GM21576 (cell line): ENCODE measurements around the gene PCOLCE2.
"Not testable (repeated sequence)": the region's sequence is repeated elsewhere in the genome, so short reads cannot be mapped to it uniquely, and the experiment has no call there.

Experiments
- ATAC-seq: cut with Tn5 transposase; IDR thresholded peaks from one replicate; pipeline ENCODE4 v1.9.1; 2021; ENCODE audit warnings: mild to moderate bottlenecking, moderate library complexity; ENCODE audit not compliant: unreplicated experiment

The PCOLCE2 gene

DNA sequence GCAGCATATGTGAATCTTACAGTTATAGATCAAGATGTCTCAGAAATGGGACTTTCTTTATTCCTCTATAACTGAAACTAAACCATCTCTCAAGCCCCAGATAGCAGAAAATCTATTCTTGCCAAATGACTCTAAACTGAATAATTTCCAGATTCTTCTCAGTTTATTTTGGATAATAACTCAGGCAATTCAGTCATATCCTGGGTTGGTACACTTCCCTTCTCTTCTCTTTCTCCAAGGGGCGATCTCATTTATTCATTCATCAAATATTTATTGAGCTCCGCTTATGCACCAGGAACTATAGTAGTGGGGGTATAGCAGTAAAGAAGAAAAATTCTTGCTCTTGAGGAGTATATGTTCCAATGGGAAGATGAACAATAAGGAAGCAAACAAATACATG lies 13.5 kb upstream of the PCOLCE2 start:
- no peak for ATAC-seq

GRCh38 chr3:142898346-142899213 lies 9.7 kb upstream of the PCOLCE2 start:
- ATAC-seq: no peak

- ATAC-seq: no peak
Measured at GRCh38 chr3:142897807-142898206, 8.9 kb upstream of the PCOLCE2 start.

GRCh38 chr3:142896996-142897395 lies 8.1 kb upstream of the PCOLCE2 start:
- ATAC-seq: no peak

DNA sequence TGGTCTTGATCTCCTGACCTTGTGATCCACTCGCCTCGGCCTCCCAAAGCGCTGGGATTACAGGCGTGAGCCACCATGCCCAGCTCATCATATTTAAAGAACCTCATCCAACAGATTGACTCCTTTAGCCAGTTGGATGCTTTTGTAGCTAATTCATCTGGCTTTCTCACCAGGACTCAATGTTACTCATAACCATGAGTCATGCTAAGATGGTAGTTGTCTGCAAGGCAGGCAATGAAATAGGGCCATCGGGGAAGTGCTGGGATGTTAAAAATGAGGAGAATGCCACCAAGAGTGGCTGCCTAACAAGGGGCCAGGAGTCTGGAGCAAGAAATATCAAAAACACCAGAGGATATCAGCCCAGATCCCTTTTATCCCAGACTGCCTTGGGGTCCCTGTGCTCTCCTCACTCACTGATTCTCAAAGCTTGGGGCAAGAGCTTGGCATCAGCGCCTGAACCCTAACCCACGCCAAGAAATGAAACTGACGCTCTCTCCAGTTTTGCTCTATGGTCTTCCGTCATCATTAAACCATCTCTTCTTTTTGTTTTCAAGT lies 7.4 kb upstream of the PCOLCE2 start:
- no peak for ATAC-seq

- no peak for ATAC-seq
Measured at GRCh38 chr3:142894493-142894892, 5.6 kb upstream of the PCOLCE2 start.

DNA sequence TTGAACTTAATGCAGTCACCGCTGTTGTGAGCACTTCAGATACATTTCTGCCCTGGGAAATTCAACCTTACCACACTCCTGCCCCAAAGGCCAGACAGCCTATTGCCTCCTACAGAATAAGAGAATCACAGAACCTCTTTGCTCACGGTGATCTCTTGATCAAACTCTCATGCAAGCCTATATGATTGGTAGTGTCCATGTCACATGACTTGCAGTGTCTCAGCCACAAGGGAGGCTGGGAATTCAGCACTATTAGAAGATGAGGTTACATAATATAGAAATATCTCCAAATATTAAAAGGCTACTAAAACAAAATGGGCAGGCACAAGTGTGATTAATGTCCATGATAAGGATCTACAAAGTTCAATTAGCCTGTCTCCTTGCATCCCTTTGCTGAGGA lies 3.8 kb upstream of the PCOLCE2 start:
- ATAC-seq: no peak

- ATAC-seq: no peak
Measured at GRCh38 chr3:142890592-142890991, 1.7 kb upstream of the PCOLCE2 start.

GRCh38 chr3:142889212-142890014 lies 530 bp upstream of the PCOLCE2 start:
- ATAC-seq: no peak

DNA sequence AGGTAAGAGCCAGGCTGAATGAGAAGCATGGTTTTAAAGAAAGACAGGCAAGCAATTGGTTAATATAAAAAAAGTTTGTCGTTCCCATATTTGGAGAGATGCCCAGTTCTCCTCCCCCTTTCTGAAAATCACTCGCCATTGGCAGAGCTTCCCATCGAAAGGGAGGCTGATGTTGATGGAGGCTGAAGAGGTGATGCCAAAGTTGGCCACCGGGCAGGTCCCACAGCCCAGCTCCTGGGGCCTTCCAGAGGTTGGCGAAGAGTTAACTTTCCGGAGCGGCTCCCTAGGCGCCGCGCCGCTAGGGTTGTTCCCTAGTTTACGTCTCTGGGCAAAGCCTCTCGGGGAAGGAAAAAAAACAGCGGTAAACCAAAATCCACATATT lies 793 bp downstream of the PCOLCE2 start:
- no peak for ATAC-seq

DNA sequence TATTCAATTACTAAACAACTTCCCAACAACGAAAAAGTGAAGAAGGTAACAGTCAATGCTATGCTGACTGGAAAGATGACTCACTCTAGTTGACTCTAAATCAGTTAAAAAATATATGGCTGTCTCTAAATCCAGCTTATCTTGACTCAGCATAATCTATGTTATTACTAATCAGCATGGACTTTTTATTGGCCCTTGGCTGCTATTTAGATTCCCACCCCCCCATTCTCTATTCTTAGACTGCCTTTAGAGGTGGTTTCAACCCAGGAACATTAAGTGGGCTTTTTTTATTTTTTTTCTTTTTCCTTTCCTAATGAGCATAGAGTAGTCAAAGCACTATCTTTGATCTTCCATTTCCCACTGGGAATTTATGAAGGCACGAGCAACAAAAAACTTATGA lies 1.9 kb downstream of the PCOLCE2 start:
- no peak for ATAC-seq

DNA sequence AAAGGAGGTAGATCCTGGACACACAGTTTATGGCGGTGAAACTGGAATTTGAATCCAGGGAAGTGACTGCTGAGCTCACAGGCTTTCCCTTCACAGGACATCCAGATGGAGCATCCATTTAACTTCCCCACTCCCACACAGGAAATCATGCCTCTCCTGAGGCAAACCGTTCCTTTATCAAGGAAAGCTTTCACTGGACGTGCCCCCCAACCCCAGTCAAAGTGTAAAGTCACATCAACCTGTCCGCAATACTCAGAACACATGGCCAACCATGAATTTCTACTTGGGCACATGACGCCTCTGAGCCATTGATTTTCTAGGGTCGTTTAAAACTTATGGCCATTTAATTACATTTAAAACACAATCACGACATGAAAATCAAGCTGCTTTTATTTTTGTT lies 2.9 kb downstream of the PCOLCE2 start:
- ATAC-seq: no peak

GRCh38 chr3:142884531-142884930 lies 4.4 kb downstream of the PCOLCE2 start:
- no peak for ATAC-seq

GRCh38 chr3:142883534-142883933 lies 5.3 kb downstream of the PCOLCE2 start:
- not testable (repeated sequence) for ATAC-seq

GRCh38 chr3:142881445-142882224 lies 7.2 kb downstream of the PCOLCE2 start:
- no peak for ATAC-seq

GRCh38 chr3:142878649-142879300 lies 10.1 kb downstream of the PCOLCE2 start:
- no peak for ATAC-seq

DNA sequence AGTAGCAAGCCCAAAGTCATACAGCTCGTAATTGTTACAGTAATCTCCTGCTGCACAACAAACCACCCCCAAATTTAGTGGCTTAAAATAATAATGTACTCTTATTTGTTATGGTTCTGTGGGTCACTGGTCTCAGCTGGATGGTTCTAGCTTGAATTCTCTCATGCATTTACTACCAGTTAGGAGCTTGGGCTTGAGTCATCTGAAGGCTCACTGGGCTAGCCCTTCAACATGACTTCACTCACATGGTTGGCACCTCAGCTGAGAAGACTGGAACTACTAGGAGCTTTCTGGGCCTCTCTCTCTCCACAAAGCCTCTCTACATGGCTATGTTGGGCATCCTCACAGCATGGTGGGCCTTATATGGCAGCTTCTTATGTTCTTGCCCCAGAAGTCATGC lies 12.5 kb downstream of the PCOLCE2 start:
- ATAC-seq: no peak

- ATAC-seq: no peak
Measured at GRCh38 chr3:142875583-142876207, 13.2 kb downstream of the PCOLCE2 start.

DNA sequence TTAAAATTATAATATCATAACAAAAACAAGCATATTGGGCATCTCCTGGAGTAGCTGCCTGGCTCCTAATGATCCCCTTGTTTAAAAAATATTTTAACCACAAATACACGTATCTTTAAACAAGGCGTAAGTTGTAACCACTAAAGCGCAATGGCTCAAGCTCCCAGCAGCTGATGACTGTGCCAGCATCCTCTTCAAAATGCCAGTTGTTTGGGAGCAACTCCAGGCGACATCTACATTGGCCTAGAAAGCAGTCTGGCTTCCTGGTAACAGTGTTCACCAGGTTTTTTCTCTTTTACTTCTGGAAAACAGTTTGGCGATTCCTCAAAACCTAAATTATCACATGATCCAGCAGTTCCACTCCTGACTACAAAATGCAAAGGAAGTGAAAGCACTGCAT lies 13.8 kb downstream of the PCOLCE2 start:
- no peak for ATAC-seq

DNA sequence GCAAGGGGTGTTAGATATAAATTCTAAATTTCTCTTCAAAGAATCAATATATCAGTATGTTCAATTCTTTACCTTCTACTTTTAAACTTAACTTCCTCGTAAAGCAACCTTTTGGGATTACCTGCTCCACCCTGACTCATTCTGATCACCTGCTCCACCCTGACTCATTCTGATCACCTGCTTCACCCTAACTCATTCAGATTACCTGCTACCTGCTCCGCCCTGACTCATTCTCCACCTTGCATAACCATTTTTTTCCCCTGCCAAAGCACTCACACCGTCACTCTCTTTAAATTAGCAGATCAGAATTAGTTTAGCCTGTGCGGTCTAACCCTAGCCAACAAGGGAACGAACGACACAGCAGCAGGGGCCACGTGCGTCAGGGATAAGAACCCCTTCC lies 20.5 kb downstream of the PCOLCE2 start:
- ATAC-seq: not testable (repeated sequence)
